HG02885 (cell line): ENCODE data around the gene ZNF782.
"Not testable (repeated sequence)": the region's sequence is repeated elsewhere in the genome, so short reads cannot be mapped to it uniquely, and the experiment has no call there.

Source experiments
- ATAC-seq: cut with Tn5 transposase; IDR thresholded peaks from one replicate; pipeline ENCODE4 v1.9.1; 2021; ENCODE audit warnings: mild to moderate bottlenecking; ENCODE audit not compliant: unreplicated experiment, poor library complexity

Gene ZNF782

DNA sequence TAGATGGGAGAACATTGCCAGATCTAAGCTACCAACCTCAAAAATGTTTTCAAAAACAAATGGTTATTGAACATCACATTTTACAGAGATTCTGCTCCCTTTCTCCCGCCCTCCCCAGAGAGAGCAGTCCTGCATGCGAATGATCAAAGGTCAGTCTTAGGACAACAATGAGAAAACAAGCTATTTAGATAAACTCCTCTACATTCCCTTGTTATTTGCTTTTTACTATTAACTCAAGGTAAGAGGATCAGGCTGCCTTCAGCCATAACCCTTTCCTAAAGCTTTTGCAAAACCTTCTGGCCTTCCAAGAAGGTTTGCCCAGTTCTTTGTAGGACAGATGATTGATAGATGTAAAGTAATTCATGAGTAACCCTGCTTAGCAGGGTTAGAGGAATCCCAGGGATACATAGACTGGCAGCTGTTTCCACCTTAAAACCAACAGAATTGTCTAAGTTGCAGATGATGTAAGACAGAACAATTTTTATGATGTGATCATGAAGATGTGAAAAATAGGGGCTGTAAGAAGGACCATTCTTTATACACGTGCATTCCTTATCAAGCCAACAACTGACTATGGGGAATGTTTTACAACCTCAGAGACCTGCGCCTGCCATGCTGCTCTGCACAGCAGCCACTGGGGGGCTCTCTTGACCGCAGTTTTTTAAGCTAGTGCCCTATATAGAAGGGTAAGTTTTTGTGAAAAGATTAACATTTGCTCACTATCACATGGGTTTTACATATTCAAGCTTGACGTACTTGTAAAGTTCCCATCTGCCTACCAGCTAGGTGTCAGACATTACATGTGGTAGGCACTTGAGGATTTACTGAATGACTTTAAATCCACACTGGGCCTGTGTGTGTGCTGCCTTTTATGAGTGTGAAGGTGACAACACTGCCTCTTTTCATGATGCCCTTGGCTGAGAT, 2.3 kb upstream of the ZNF782 start:
- peak; percentile 55 for ATAC-seq

DNA sequence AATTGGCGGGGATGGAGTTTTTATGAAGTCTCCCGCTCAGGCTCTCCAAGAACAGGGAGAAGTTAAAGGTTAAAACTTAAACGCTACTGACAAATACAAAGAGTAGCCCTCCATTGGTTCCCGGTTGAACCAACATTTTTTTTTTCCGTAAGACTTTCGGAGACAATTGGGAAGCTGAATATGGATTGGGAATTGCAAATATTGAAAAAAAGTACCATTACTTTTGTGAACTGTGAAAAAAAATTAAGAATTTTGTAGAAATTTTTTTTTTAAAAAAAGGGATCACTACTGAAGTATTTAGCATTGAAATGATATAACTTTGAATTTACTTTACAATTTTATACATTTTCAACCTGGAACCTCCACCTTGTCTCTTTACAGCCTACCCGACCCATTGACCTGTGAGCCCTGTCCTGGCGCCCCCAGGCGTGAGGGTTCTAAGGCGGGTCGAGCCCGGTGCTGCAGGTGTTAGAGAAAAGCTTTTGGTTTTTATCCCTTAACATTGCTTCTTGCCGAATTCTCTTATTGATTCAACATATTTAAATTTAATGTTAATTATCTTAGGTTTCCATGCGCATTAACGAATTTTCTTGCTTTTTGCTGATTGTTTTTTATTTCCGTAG, 448 bp upstream of the ZNF782 start:
- ATAC-seq, result no peak

DNA sequence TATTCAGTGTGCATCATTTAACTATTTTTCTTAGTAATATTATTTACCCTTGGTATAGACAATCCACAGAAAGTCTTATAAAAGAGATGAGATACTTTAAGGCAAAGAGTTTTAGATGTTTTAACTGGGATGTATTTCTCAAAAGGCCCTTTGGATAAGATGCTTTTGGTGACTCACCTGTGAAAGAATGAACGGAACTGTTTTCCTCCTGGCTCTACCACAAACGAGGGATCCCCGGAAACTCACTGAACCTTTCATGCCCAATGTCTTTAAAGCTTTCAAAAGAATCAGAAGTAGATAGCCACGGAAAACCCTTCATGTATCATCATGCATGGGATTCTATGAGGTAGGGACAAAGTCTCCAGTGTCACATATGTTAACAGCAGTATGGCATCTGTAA, 1.6 kb downstream of the ZNF782 start:
- ATAC-seq, result no peak

DNA sequence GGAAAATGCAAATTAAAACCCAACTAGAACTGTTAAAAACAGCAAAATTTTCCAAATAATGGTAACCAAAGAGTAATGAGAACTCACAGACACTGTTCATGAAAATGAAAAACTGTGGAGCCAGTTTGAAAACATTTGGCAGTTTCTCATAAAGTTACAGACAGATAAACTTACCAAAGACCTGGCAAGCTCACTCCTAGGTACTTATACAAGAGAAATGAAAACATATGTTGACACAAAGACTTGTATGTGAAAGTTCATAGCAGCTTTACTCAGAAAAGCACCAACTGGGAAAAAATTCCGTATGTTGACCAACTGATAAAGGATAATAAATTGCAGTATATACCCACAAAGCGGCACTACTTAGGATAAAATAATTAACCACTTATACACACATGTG, 10.3 kb downstream of the ZNF782 start:
- ATAC-seq, result no peak

DNA sequence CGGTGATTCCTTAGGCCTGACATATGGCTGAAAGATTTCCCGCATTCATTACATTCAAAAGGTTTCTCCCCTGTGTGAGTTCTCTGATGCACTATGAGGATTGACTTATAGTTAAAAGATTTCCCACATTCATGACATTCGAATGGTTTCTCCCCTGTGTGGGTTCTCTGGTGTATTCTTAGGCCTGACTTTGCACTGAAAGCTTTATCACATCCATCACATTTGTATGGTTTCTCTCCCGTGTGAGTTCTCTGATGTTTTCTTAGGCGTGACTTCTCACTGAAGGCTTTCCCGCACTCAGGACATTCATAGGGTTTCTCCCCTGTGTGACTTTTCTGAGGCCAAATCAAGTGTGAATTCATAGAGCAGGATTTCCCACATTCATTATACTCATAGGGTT, 35.8 kb downstream of the ZNF782 start:
- no peak for ATAC-seq

DNA sequence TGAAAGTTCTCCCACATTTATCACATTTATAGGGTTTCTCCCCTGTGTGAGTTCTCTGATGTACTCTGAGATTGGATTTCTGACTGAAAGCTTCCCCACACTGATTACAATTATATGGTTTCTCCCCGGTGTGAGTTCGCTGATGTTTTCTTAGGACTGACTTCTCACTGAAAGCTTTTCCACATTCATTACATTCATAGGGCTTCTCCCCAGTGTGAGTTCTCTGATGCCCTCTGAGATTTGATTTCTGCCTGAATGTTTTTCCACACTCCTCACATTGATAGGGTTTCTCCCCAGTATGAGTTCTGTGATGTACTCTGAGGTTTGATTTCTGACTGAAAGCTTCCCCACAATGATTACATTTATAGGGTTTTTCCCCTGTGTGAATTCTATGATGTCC, 36.3 kb downstream of the ZNF782 start:
- no peak for ATAC-seq

DNA sequence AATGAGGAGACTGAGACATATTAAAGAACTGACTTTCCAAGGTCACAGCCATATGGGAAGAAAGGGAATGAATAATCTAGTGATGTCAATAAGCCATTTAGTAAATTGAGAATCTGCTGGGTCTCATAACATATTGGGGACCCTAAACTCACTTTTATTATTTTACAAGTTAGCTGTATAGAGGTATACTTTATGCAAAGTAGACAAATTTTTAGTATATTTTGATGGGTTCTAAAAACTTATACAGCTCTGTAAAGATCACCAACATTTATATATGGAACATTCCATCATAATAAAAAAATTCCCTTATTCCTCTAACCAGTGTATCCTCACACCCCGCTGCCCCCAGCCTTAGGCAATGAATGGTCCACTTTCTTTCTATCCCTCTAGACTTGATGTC, 40.7 kb downstream of the ZNF782 start:
- no peak for ATAC-seq

DNA sequence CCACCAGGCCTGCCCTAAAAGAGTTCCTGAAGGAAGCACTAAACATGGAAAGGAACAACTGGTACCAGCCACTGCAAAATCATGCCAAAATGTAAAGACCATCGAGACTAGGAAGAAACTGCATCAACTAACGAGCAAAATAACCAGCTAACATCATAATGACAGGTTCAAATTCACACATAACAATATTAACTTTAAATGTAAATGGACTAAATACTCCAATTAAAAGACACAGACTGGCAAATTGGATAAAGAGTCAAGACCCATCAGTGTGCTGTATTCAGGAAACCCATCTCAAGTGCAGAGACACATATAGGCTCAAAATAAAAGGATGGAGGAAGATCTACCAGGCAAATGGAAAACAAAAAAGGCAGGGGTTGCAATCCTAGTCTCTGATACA, 55.4 kb downstream of the ZNF782 start:
- ATAC-seq, result not testable (repeated sequence)

DNA sequence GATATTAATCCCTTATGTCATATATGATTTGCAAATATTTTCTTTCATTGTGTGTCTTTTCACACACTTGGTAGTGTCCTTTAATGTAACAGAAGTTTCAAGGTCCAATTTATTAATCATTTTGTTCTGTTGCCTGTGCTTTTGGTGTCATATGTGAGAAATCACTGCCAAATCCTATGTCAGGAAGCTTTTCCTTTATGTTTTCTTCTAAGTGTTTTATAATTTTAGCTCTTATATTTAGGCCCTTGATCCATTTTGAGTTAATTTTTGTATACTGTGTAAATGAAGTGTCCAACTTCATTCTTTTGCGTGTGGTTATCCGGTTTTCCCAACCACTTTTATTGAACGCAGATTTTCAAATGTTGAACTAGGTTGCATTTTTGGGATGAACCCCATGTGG, 70.3 kb downstream of the ZNF782 start:
- ATAC-seq, result no peak

DNA sequence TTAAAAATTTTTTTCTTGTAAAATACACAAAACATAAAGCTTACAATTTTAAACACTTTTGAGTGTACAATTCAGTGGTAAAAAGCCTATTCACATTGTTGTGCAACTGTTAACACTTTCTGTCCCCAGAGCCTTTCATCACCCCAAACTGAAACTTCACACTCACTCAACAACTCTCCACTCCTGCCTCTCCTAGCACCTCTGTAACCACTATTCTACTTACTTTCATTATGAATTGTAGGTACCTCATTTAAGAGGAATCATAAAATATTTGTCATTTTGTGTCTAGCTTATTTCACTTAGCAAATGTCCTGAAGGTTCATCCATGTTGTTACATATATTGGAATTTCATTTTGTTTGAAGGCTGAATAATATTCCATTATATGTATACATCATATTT, 72.1 kb downstream of the ZNF782 start:
- ATAC-seq, result no peak

DNA sequence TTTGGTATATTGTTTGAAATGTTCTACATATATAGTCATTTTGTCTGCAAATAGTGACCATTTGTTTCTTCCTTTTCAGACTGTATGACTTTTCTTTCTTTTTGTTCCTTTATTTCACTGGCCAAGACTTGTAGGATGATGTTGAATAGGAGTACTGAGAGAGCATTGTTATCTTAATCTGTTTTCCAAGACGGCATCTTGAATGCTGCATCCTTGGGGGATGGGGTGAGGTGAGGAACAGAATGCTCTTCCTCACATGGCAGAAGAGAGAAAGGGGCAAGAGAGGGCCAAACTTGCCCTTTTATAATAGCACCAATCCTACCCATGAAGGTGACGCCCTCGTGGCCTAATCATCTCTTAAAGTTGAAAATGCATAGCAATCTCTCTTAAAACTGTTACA, 72.8 kb downstream of the ZNF782 start:
- no peak for ATAC-seq

DNA sequence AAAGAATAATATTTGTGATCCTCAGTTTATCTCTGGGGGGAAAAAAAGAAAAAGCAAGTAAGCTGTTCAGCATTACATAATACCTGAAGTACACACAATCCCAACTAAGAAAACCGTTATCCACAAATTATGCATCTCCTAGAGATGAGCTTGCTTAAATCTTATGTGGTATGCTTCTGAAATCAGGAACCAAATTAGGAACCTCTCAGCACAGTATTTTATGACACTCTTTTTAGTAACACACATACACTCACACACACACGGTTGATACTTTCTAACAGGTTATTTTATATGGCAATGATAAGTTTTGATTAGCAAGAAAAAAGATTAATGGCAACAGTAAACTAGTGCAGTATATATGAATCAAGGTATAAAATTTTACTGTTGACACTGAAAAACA, 75.2 kb downstream of the ZNF782 start:
- ATAC-seq, result no peak

DNA sequence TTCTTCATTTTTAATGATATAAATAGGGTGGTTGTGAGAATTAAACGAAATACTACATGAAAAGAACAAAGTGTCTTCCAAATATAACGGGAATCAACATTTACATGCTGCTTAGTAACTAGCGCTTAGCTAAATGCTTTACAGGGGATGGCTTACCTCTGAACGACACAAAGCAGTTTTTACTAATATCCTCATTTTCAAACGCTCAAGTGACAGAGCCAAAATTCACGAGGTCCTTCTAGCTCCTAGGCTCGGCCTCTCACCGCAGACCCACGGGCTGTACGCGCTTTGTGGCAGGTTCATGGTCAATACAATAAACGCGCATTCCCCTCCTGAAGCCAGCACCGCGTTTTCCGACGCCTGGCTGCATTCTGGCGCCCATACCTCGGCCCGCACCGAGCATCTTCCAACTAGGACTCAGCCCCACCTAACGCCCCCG, 76.9 kb downstream of the ZNF782 start:
- ATAC-seq, result no peak

DNA sequence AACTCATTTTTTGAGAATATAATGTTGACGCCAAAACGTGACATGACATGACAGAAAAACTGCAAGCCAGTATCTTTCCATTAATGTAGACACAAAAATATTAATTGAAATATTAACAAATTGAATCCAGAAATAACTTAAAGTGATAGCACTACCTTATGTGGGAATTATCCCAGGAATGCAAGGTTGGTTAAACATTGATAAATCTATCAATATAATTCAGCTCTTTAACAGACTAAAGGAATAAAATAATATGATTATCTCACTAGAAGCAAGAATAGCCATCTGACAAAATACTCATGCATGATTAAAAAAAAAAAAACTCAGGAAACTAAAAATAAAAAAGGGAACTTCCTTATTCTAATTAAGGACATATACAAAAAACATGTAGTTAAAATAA, 83.2 kb downstream of the ZNF782 start:
- ATAC-seq, result no peak

DNA sequence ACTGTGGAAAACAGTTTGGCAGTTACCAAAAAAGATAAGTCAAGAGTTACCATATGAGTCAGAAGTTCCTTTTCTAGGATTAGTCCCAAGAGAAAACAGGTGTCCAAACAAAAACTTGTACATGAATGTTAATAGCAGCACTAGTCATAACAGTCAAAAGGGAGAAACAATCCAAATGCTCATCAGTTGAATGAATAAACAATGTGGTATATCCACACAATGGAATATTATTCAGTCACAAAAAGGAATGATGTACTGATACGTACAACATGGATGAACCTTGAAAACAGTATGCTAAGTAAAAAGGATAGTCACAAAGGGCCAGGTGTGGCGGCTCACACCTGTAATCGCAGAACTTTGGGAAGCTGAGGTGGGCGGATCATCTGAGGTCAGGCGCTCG, 84.3 kb downstream of the ZNF782 start:
- ATAC-seq, result no peak
